Activated effector memory CD4-positive, alpha-beta T cell treated with anti-CD3 and anti-CD28 coated beads, Interleukin-2, amount 50 U/mL, for 16 hours (primary cell): ENCODE measurements around the gene LAMA3.

Source experiments
- DNase-seq: peaks from one replicate; pipeline ENCODE4 v3.0.0-alpha.2; 2020

Gene LAMA3

DNA sequence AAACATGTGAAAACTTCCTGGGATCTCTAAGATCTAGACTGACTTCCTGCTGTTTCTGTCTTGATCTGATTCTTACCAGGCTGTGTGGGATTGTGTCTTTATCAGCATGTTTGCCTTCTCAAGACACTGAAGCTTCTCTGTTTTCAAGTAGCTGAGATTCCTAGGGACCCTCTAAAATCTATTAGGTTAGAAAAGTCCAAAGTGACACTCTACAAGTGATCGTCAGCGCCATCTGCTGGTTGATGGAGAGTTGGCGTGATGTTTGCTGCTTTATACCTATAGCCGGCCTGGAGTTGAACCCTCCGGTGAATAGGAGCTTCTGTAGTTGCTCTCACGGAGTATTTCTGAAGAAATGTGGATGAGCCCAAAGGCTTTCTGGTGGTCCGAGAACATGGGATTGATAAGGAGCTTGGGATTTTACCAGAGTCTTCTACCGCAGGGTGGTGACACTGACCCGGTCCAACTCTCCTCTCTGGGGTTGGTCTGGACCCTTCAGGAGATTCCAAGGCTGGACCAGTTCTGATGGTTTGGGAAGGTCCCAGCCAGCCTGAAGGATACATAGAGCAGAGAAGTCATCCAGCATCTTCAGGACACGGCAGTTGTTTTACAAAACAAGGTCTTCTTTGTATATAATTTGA, 229.3 kb downstream of the LAMA3 start:
- peak; percentile 91 for DNase-seq

DNA sequence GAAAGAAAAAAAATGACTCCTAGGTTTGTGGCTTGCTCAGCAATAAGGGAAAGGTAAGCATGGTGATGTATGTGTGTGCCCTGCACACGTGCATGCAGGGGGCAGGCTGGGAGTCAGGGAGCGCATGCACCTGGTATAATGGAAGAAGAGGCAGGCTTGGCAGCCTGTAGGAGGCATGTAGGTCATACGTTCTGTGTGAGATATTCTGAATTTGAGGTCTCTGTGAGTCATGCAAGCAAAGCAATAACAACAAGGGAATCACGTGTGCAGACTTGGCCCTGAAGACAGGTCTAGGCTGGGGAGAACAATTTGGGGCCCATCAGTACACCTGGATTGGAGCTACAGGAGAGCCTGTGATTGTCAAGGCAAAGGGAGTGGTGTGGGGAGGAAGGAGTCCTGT, 230.8 kb downstream of the LAMA3 start:
- DNase-seq: no peak

DNA sequence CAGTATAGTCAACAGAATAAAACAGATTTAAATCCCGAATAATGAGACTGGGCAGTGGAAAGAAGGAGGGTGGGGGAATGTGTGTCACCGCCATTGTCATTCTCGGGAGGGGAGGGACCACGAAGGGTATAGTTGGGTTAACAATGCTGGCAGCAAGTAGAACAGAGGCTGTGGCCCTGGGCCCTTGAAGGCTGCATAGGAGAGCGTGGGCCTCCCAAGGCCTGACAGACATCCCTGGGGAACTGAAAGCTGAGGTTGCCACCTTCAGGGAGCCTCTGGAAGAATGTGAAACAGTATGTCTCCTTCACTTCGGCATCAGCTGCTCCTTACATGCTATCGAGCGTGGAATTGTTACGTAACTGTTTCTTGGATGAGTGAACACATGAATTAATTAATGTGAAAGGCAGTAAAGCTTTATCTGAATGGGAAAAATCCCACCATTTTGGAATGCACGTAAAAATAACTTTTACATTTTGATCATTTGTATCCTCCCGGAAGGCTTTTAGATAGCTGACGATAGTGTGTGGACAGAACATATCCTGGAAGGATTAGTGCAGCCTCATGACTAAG, 232.5 kb downstream of the LAMA3 start:
- DNase-seq: no peak

DNA sequence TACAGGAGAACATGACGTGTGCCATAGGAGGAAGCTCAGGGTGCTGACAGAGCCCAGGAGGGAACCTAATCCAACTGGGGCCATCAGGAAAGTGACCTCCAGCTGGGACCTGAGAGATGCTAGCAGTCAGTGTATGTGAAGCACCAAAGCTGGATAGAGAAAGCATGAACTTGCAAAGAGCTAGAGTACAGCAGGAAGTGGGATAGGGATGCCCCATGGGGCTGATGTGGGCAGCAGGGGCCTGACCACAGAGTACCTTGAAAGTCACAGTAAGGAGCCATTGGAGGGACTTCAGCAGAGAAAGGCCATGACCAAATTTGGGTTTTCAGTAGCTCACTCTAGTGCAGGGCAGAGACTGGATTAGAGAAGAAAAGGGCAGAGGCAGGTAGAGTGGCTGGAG, 233.7 kb downstream of the LAMA3 start:
- no peak for DNase-seq

DNA sequence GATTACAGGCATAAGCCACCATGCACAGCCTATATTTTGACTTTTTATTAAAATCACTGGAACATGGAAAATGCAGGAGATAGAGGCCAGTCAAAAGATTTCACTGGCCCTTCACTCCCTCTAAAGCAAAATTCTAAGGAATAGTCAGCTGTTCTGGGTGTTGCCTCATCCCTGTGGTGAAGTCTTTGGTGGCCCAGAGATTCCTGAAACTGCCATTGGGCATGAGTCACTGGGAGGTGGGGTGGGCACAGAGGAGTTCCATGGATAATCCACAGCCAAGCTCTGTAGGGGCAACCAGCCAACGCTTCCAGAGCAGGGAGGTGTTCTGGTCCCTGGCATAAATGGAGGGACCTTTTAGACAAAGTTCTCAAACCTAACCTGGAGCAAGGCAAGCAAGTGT, 235.6 kb downstream of the LAMA3 start:
- DNase-seq: no peak

DNA sequence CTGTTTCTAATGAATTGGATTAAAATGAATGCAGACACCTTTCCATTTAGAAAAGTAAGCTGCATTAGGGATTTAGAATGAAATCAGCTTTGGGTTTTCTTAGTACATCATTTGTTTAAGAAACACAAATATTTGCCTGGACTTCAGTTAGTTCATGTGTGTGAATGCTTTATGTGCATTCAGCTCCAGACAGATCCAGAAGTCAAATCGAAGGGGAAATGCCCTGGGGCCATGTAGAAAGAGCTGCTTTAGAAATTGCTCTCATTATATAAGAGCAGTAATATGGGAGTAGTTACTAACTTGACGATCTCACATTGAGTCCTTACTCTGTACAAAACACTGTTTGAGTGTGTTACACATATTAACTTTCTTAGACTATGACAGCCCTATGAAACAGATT, 237.3 kb downstream of the LAMA3 start:
- no peak for DNase-seq

DNA sequence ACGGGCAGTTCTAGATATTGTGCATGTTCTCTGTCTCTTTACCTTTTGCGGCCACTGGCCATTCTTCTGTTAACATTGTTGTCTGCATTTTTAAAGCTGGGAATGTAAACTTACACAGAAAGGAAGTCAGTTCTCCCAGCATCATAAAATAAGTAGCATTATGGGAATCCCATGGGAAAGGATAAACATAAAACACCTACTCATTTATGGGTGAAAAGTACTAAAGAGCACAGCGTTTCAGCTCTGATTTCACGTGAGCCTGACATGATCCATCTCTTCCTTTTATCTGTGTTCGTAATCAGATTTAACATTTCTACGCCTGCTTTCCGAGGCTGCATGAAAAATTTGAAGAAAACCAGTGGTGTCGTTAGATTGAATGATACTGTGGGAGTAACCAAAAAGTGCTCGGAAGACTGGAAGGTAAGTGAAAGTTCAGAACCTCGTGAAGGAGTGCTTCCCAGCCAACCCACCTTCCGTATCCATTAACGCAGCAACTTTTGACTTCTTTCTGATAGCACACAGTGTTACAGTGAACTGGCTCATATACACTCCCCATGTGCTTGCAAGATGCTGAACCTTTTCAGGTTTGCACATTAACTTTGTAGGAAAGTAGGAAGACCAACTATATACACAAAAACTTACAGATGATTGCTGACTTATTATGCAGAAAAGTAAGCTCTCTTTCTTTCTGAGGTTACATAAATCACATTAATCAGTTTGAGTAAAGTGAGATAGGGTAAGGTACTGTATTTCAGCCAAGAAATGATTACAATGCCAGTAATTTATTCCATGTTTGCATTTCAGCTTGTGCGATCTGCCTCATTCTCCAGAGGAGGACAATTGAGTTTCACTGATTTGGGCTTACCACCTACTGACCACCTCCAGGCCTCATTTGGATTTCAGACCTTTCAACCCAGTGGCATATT, 238.8 kb downstream of the LAMA3 start:
- no peak for DNase-seq

DNA sequence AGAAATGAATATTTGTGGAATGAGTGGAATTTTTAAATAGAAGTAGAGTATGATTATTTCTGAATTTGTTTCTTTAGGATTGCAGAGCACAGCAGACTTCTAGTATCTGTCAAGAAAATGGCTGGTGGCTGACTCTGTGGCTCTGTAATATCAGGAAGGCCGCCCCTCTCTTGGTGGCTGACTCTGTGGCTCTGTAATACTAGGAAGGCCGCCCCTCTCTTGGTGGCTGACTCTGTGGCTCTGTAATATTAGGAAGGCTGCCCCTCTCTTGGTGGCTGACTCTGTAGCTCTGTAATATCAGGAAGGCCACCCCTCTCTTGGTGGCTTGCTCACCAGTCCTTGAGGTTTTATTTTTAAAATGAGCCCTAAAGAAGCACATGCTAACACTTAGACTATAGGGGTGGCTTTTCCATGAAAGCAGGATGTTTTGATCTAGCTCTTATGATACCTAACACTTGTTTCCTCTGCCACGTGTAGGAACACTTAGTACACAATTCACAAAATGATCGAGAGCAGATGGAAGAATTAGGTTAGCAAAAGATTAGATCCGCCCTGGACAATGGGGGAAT, 240.2 kb downstream of the LAMA3 start:
- DNase-seq: no peak

DNA sequence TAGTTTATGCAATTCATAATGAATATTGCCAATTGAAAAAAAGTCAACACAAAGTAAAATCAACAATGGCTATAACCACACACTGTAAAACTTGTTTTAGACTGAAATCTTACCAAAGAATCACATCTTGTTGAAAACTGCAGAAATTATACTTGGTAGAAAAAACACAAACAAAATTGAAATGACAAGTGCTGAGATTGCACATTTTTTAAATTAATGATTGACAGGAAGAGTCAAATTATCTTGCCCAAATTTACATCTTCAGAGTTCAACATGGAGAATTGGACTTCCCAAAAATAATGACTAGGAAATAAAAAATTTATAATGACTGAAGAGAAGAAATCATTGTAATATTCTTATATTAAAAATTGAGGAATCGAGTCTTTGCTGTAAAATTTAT, 240.7 kb downstream of the LAMA3 start:
- no peak for DNase-seq

DNA sequence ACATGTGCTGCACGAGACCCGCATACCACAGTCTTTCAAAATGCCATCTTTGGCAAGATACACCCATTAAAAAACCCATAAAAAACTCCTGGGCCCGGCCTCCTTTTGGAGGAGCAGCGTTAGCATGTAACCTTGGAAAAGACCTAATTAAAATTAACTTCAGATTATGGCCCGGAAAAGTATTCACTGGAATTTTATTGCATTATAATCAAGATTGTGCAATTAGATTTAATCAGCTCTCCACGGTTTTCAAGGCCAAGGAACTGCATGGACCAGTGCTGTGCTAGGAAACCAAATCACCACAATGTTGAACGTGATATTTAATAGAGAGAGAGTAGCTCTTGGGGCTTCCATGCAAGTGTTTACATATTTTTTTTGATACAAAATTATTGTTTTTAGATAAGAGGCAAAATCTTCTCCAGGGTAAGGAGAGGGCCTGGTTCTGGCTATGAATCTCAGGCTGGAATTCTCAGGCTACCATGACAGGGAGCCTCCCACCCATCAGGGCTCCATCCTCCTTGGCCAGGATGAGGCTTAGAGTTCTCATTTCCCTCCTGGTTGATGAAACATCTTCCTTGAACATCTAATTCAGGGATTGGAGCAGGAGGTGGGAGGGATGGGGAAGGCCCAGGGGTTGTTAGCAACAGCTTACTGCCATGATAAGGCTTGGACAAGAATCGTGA, 243.3 kb downstream of the LAMA3 start:
- no peak for DNase-seq

DNA sequence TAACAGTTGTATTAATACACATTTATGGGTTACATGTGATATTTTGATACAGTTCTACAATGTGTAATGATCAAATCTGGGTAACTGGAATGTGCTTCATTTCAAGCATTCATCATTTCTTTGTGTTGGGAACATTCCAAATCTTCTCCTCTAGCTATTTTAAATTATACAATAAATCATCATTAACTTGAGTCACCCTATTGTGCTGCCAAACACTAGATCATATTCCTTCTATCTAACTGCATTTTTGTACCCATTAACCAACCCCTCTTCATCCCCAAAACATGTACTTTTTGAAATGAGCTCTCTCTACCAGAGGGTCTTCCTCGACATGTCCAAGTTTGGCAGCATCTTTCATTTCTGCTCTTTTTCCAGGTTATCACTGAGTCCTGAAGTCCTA, 244.2 kb downstream of the LAMA3 start:
- DNase-seq: no peak

DNA sequence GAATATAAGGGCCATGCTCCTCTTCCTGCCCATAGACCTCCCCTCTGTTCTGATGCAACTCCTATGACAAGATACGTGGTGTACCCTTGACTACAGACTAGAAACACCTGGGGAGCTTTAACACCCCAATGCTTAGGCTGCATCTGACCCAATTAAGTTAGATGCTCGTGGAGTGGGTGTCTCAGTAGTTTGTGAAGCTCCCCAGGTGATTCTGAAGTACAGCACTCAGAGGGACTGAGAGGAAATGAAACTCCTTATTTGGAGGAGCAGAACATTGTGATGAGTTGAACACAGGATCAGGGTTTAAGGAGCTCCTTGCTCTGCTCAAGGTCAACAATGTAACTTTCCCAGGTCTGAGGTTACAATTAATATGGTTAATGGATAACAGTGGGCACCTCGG, 245.0 kb downstream of the LAMA3 start:
- DNase-seq: no peak

DNA sequence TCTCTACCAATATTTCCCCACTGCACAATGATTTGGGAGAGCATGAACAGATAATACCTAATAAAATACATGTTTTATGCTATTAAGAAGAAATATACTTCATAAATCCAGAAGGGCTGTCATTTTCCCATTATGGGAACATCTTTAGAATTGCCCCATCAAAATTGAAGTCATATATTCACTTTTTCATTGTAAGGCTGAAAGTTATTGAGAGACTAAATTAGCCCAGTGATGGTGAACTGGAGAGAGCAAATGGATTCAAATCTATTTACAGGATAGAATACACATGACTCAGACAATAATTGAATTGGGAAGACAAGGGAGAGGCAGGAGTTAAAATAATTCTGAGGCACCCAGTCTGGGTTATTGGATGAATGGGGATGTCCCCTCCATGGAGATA, 245.6 kb downstream of the LAMA3 start:
- no peak for DNase-seq

DNA sequence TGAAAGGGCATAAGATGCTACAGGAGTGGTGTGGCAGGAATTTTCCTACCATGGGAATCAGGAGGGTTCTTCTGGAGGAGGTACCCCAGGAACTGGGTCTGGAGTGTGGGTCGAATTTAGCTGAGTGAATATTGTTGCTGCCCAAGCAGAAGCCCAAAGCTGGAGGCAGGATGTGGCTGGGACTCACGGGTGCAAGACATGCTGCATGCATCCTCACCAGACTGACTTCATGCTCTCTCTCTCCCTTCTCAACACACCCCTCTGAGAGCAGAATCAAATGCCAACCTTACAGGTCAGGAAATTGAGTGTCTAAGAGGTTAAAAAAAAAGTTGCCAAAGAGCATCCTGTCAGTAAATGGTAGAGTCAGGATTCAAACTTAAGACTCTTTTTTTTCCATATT, 246.6 kb downstream of the LAMA3 start:
- DNase-seq: no peak

DNA sequence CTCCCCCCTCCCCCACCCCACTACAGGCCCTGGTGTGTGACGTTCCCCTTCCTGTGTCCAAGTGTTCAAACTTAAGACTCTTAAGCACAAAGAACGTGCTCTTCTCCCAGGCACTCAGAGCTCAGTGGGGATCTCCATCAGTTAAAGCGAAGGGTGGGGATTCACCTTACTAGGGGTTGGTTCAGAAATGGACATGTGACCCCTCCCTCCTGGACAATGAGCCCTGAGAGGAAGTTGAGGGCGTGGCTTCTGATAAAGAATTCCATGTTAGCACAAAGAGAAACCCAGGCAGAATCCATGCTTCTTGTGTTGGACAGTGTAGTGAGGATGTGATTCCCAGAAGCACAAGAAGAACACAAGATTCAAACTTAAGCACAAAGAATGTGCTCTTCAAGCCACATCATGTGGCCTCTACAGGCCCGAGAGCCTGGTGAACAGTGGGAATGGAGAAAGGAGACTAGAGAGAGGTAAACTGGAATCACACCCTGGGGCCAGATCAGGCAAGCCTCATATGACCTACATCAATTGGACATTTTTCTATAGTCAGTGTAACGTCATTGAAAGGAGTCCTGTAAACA, 247.2 kb downstream of the LAMA3 start:
- DNase-seq: no peak

DNA sequence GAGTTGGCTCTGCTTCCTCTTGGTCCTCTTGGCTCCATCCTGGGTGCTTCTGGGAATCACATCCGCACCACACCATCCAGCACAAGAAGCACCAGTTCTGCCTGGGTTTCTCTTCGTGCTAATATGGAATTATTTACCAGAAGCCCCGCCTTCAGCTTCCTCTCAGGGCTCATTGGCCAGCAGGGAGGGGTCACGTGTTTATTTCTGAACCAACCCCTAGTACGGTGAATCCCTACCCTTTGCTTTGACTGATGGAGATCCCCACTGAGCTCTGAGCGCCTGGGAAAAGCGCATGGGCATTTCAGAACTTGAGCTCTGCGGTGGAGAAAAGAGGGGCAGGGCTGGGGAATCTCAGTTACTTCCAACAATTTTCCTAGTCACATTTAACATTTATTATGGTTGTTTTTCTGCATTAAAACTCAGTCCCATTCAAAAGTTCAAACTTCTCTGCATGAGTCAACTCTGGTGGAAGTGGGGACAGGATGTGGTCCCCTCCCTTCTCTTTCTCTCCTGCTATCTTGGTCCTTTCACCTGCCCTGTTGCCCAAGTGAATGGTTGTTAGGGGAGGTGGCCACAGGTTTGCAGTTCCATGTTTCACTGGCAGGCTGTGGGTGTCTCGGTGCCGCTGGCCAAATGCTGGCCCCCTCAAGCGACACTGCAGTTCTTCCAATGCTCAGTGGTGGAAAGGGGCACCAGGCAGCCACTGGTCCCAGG, 248.9 kb downstream of the LAMA3 start:
- DNase-seq: no peak

DNA sequence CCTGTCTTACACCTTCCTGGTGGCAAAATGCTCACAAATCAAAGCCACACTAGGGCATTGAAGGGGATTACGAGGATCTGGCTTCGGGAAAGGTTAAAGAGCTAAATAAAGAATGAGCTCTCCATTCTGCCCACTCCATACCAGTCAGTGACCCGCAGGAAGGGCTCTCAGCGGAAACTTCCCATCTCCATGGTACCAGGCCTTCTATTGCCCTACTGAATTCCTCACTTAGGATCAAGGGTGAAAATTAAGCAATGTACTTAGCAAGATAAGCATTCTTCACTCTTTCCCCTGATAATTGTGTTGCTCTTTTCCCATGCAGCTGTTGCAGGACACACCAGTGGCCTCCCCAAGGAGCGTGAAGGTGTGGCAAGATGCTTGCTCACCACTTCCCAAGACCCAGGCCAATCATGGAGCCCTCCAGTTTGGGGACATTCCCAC, 249.7 kb downstream of the LAMA3 start:
- no peak for DNase-seq

DNA sequence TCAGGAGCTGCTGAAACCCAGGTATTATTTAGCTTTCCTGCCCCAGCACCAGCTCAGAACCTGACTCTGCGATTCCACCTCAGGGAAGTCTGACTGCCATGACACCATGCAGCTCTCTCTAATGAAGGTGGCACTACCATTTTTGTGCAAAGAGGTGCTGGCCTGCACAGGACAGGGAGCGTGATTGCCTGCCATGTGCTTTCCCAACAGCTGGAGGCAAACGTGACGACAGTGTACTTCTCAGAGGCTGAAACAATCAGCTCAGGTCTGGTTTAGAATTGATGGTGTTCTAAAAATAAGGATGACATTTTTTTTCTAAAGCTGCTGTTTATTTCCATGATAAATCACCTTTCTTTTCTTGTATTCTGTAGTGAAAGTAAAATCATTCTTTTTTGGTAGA, 250.1 kb downstream of the LAMA3 start:
- DNase-seq: no peak

DNA sequence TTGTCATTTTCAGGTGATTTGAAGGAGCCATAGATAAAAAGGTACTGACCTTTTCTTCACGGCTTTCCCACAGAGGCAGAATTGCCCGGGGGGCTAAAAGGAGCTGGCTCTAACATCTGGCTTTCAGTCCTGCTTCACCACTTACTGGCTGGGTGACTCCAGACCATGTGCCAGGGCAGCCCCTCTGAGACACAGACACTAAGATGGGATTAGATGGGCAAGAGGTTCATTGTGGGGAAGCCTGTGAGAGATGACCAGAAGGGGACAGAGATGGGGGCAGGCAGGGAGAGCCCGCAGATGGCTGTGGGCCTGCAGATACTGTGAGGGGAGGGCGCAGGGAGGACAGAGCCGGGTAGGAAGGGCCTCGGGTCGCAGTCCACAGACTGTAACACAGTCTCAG, 250.6 kb downstream of the LAMA3 start:
- DNase-seq: no peak

DNA sequence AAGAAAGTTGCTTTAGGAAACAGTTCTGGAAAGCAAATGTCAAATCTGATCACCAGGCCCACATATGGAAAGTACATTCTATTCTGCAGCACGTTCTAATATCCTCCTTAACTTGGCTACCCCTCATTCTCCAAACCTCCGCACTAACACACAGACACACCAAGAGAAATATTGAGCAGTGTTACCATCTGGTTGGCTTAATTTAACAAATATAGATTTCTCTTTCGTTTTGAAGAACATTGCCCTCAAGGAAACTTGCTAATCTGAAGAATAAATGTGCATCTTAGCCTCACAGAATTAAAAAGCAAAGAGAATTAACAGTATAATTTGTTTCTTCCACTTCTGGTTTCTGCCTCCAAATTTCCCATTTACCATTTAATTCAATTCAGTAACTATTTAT, 252.5 kb downstream of the LAMA3 start:
- DNase-seq: no peak

DNA sequence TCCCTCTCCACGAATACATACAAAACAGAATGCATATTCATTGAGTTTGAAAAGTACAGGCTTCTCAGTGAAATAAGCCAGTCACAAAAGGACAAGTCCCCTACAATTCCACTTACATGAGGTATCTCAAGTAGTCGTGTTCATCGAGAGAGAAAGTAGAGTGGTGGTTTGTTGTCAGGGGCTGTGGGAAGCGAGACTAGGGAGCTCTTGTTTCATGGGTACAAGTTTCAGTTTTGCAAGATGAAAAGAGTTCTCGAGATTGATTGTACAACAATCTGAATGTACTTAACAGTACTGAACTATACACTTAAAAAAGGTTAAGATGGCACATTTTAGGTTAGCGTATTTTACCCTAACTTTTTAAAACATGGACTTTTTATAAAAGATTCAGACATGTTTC, 253.9 kb downstream of the LAMA3 start:
- peak; percentile 74 for DNase-seq
